Chondrocyte (in vitro differentiated cells): Measurements from ENCODE around the gene GNGT2. TPM values are rescaled to one million over a fixed set of nuclear protein-coding genes. Genes with fewer than 3 reads are reported as not detected.
"Not testable (repeated sequence)": the region's sequence is repeated elsewhere in the genome, so short reads cannot be mapped to it uniquely, and the experiment has no call there.

Experiments
- DNase-seq: peaks from one replicate; pipeline ENCODE4 v3.0.0; 2021; ENCODE audit warnings: mixed read lengths, low spot score
- H3K27ac Mint-ChIP-seq: one replicate; pipeline ENCODE4 v1.8.0; 2021; ENCODE audit warnings: mild to moderate bottlenecking, moderate library complexity, mixed read lengths; ENCODE audit not compliant: unreplicated experiment
- H3K27me3 Mint-ChIP-seq: 2 replicates; pipeline ENCODE4 v1.8.0; 2021; ENCODE audit warnings: low read depth, mixed read lengths
- H3K36me3 Mint-ChIP-seq: 2 replicates; pipeline ENCODE4 v1.8.0; 2021; ENCODE audit warnings: low read depth, mixed read lengths
- H3K4me1 Mint-ChIP-seq: 2 replicates; pipeline ENCODE4 v1.8.0; 2021; ENCODE audit warnings: low read depth, mild to moderate bottlenecking, mixed read lengths
- H3K4me3 Mint-ChIP-seq: one replicate; pipeline ENCODE4 v1.8.0; 2021; ENCODE audit warnings: mild to moderate bottlenecking, moderate library complexity, mixed read lengths; ENCODE audit not compliant: unreplicated experiment
- H3K9me3 Mint-ChIP-seq: 2 replicates; pipeline ENCODE4 v1.8.0; 2021; ENCODE audit warnings: low read depth, mixed read lengths
- total RNA-seq: library from RNA; stranded (reverse); gene quantifications from 3 replicates; pipeline ENCODE4 v1.2.1, GENCODE V29; 2021
- TF ChIP-seq, protein P1 (sequence below): fragments of 200-600 bp; sonication (generic); IDR thresholded peaks from 2 replicates; pipeline ENCODE4 v1.5.0; 2021; ENCODE audit warnings: antibody characterized with exemption, mild to moderate bottlenecking, moderate library complexity

GNGT2 gene
- total RNA-seq, 1 donor from 2014 or later = not detected

DNA sequence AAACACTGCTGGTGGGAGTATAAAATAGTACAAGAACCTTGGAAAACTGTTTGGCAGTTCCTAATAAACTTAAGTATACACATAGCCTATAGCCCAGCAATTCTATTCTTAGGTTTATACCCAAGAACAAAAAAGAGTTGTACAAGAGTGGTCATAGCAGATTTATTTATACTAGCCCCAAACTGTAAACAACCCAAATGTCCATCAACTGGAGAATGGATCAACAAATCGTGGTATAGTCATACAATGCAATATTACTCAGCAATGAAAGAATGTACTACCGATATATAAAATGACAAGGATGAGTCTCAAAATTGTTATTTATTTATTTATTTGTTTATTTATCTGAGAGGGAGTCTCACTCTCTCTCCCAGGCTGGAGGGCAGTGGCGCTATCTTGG is 23.1 kb downstream of the GNGT2 start:
- TF ChIP-seq, protein P1, sequence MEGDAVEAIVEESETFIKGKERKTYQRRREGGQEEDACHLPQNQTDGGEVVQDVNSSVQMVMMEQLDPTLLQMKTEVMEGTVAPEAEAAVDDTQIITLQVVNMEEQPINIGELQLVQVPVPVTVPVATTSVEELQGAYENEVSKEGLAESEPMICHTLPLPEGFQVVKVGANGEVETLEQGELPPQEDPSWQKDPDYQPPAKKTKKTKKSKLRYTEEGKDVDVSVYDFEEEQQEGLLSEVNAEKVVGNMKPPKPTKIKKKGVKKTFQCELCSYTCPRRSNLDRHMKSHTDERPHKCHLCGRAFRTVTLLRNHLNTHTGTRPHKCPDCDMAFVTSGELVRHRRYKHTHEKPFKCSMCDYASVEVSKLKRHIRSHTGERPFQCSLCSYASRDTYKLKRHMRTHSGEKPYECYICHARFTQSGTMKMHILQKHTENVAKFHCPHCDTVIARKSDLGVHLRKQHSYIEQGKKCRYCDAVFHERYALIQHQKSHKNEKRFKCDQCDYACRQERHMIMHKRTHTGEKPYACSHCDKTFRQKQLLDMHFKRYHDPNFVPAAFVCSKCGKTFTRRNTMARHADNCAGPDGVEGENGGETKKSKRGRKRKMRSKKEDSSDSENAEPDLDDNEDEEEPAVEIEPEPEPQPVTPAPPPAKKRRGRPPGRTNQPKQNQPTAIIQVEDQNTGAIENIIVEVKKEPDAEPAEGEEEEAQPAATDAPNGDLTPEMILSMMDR = no peak
- Mint-ChIP-seq H3K36me3 (peaks cover 5% of the 10 kb centered on the region), H3K27ac (no peak overlapping the region), H3K4me3 (no peak overlapping the region), H3K27me3 (no peaks in the 10 kb centered on the region), H3K4me1 (peaks cover 4% of the 10 kb centered on the region), H3K9me3 (peaks cover 7% of the 10 kb centered on the region)
- DNase-seq = no peak

DNA sequence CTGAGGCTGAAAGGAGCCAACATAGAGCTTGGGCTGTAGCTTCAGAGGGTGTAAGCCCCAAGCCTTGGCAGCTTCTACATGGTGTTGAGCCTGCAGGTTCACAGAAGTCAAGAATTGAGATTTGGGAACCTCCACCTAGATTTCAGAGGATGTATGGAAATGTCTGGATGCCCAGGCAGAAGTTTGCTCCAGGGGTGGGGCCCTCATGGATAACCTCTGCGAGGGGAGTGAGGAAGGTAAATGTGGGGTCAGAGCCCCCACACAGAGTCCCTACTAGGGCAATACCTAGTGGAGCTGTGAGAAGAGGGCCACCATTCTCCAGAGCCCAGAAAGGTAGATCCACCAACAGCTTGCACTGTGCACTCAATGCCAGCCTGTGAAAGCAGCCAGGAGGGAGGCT is 25.0 kb downstream of the GNGT2 start:
- H3K27ac Mint-ChIP-seq, H3K4me1 Mint-ChIP-seq, H3K36me3 Mint-ChIP-seq: not testable (repeated sequence)

DNA sequence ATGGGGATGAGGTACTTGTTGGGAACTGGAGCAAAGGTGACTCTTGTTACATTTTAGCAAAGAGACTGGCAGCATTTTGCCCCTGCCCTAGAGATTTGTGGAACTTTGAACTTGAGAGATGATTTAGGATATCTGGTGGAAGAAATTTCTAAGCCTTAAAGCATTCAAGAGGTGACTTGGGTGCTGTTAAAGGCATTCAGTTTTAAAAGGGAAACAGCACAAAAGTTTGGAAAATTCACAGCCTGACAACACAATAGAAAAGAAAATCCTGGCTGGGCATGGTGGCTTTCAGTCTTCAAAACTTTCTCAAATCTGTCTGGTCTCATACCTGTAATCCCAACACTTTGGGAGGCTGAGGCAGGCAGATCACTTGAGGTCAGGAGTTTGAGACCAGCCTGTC is 25.9 kb downstream of the GNGT2 start:
- H3K36me3 Mint-ChIP-seq, H3K4me1 Mint-ChIP-seq, H3K27ac Mint-ChIP-seq, DNase-seq, H3K27me3 Mint-ChIP-seq, H3K9me3 Mint-ChIP-seq, H3K4me3 Mint-ChIP-seq: not testable (repeated sequence)

More for the DNA sequence above, 25.0 kb downstream of the GNGT2 start:
- H3K9me3 Mint-ChIP-seq, DNase-seq, H3K4me3 Mint-ChIP-seq, H3K27me3 Mint-ChIP-seq: not testable (repeated sequence)

DNA sequence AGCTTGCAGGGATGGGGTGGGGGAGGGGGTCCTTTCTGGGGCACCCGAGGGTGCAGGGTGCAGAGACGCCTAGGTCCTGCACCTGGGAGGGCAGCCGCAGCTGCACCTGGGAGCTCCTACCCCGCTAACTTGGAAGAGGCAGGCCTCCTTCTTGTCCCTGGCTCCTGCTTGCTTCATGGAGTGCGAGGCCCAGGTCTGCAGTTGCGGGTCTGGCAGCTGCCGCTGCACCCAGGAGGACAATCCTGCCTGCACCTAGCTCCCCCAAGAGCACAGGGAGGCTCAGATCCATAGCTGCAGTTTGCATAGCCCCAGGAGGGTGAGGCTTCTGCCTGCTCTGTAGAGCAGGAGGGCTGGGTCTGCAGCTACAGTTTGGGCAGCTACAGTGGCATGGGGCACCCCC is 26.6 kb downstream of the GNGT2 start:
- peaks cover 5% of the 10 kb centered on the region for H3K36me3 Mint-ChIP-seq
- peaks cover 3% of the 10 kb centered on the region for H3K27me3 Mint-ChIP-seq
- H3K9me3 Mint-ChIP-seq = peaks cover 7% of the 10 kb centered on the region
- TF ChIP-seq, protein P1 = no peak
- no peaks in the 10 kb centered on the region for H3K4me1 Mint-ChIP-seq
- no peak overlapping the region for H3K27ac Mint-ChIP-seq
- H3K4me3 Mint-ChIP-seq = no peak overlapping the region
- no peak for DNase-seq

DNA sequence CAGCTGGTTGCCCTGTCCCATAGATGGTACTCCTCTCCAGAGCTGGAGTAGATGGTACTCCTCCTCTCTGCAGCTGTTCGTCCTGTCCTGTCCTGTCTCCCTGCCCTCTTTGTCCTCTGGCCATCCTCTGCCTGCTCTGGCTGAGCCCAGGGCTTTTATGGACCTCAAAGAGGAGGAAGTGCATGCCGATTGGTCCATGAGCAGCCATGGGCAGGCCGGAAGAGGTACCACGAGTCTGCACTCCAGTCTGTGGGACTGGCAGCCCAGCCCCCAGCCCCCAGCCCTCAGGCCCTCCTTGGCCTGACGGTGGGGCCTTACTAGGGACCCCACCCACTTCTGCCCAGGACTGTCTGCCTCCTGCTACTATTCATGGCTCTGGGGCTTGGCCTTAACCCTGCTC is 27.0 kb downstream of the GNGT2 start:
- Mint-ChIP-seq H3K36me3 (peaks cover 5% of the 10 kb centered on the region), H3K27me3 (peaks cover 3% of the 10 kb centered on the region), H3K27ac (no peak overlapping the region), H3K4me3 (no peak overlapping the region), H3K4me1 (no peaks in the 10 kb centered on the region), H3K9me3 (peaks cover 7% of the 10 kb centered on the region)
- TF ChIP-seq, protein P1 = no peak
- DNase-seq = no peak

DNA sequence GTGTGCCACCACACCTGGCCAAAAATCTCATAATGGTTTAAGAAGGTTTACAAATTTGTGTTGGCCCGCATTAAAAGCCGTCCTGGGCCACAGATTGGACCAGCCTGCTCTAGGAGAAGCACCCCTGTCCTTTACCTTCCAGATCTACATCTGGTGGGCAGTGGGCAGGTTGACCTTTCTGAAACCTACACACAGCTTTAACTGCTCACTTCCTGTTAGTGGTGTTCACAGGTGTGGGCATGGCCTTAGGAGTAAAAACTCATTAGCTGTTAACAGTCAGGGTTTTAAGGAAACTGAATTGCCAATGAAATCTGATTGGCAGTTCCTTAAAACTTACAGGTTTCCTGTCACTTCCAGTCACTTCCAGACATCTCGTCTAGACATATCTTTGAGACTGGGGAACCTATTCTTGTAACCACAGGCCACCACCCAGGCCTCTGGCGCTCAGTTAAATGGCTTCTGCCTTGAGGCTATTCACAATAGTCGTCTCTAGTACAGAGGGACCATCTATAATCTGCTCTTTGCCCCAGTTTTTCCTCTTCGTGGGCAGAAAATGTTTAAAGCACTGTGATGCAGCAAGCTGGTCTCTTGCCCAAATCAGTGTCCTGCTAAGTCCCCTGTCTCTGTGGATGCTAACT is 29.3 kb downstream of the GNGT2 start:
- no peak for DNase-seq
- no peaks in the 10 kb centered on the region for H3K4me1 Mint-ChIP-seq
- TF ChIP-seq, protein P1 = no peak
- H3K36me3 Mint-ChIP-seq = peaks cover 5% of the 10 kb centered on the region
- H3K27me3 Mint-ChIP-seq = peaks cover 3% of the 10 kb centered on the region
- peak overlapping the region; percentile 41 for H3K27ac Mint-ChIP-seq
- H3K9me3 Mint-ChIP-seq = peaks cover 18% of the 10 kb centered on the region
- H3K4me3 Mint-ChIP-seq = no peak overlapping the region
